Measurements from ENCODE around the gene ETS1.

- TF ChIP-seq CTCF (IDR thresholded peaks at IDR 0.05) (no peak), REST (IDR thresholded peaks at IDR 0.05; ENCODE audit: insufficient read depth in 1 of 2, low read depth in 2 of 2, low read length in 1 of 2) (no peak)
Measured at GRCh38 chr11:128517451-128518230, 69.7 kb downstream of the ETS1 start.
